HG03571 (cell line): Measurements from ENCODE around the gene GAREM1.

Source experiments
- ATAC-seq: cut with Tn5 transposase; IDR thresholded peaks from one replicate; pipeline ENCODE4 v1.9.1; 2021; ENCODE audit not compliant: unreplicated experiment

The GAREM1 gene

DNA sequence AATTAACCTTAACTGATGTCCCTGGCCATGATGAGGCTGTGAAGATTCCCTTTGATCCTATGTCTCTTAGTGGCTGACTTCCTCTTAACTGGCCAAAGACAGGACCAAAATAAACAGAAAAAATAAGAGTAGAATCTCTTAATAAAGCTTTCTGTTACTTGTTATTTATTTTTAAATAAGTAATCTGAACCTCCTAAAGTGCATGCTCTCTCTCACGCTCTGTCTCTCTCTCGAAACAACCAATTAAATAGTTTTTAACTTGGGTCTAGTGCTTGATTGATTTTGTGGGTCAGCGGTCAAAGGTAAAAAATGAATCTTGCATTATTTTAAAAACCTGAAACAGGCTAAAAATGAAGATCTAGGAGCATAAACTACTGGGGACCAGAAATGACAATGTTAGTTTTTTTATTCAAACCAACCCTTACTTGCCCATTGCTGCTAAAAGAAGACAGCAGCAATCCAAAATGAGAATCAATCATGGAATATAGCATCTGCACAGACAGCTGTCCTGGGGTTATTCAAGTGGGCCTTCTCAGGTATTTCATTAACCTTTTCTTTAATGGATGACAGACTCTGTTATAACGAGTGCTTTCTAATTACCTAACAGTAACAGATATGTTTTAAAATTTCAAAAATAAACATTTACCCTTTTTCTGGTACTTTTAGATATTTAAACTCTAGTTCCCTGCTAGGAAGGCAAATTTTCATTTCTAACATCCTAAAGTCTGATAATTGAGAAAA lies 11.2 kb downstream of the GAREM1 start:
- no peak for ATAC-seq

DNA sequence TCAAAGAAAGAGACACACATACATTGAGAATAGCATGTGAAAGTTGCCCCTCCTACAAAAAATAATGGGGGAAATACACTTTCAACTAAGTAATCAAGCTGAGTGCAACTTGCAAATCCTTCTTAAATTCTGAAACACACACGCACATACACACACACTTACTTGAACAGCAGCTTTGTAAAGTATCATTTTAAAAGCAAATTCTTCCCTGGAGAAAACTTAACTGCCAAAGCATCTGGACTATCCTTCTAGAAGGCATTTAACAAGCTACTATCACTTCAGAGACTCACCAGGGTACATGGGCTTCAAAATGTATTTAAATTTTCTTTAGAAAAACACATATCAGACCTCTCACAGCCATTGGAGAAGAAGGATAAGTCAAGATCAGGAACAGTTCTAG lies 15.3 kb downstream of the GAREM1 start:
- ATAC-seq: no peak

DNA sequence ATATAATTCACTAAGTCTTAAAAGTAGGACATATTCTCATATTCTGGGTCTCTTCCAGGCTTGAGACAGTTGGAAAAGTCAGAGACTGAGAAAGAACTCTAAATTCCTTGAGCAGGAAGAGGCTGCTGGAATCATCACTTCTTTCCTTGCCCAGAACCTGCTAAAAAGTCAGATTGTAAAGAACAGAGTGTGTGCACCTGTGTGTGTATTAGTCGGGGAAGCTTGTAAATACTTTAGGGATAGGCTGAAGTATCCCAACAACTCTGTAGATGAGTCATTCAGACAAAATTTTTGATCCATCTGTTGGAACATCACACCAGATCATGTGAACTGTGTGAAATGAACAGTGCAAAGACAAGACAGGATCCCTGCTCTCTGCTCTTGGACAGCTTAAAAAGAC lies 16.1 kb downstream of the GAREM1 start:
- no peak for ATAC-seq

DNA sequence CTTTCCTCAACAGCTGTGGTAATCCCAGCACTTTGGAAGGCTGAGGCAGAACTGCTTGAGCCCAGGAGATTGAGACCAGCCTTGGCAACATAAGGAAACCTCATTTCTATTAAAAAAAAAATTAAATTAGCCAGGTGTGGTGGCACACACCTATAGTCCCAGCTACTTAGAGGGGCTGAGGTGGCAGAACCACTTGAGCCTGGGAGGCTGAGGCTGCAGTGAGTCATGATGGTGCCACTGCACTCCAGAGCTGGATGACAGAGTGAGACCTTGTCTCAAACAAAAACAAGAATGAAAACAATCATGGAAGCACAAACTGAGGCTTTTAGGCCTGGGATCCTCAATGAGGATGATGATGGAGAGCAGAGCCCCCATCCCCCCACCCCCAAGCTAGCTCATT lies 19.8 kb downstream of the GAREM1 start:
- no peak for ATAC-seq

DNA sequence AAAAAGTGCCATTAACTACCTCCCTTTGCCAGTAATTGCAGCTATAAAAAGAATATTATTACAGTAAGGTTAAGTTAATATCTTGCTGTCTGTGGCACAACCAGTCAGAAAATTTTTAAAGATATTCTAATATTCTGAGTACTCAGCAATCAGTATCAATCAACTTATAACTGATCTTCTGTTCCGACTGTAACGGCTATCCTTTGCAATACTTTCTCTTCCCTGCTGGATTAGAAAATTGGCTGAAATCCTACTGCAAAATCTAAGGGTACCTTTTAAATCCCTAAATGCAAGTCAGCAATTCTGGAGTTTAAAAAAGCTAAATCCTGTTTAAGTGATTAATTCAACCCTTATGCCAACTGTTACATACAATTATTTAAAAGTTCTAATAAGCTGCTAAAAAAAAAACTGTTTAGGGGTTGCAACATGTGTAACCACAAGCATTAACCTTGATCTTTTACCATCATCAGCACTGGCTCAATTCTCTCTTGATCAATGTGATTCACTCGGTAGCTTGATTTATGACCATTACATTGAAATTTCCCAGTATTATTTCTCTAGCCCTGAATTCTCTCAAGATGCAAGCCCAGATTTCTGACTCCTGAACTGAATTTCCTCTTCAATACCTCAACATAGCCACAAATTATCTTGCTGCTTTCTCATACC lies 20.5 kb downstream of the GAREM1 start:
- ATAC-seq: no peak

DNA sequence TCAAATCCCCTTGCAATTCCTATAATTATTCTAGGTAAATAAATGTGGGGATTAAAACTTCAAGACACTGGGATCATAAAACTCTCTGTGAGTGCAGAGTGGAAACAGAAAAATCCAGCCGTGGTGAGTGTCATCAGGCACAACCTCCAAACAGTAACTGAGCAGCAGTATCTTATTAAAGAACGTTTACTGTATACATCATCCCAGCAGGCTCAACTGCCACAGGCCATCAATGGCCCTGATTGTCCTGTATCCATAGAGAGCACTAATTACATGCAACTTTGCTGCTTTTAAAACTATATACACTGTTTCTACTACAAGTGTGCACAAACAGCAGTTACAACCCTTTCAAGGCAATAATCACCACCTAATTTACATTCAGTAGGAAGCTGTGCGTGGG lies 23.9 kb downstream of the GAREM1 start:
- no peak for ATAC-seq

DNA sequence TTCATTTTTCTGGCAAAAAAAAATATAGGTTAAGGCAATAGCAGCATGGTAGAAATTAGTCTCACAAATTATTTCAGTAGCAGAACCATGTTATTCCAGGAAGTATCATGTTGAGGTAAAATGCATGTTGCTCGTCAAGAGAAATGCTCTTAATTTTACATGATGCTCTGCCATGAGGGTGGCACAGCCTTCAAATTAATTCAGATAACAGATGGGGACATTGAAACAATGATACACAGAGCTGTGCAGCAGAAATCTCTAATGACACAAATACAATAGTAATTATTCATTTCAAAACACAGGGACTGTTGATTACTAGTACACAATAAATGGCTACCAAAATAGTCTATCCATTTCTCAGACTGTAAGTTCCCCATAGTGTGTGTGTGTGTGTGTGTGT lies 24.8 kb downstream of the GAREM1 start:
- no peak for ATAC-seq

DNA sequence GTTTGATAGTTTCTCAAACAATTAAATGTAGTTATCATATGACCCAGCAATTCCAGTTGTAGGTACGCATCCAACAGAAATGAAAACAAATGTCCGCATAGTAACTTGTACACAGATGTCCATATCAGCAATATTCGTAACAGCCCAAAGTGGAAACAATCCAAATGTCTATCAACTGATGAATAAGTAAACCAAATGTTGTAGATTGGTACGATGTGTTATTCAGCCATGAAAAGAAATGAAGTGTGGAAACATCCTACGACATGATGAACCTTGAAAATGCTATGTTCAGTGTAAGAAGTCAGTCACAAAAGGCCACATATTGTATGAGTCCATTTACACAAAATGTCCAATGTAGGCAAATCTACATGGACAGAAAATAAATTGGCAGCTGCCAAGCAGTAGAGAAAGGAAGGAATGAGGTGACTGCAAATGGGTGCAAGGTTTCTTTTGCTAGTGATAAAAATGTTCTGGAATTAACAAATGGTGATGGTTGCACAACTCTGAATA lies 26.9 kb downstream of the GAREM1 start:
- ATAC-seq: no peak

DNA sequence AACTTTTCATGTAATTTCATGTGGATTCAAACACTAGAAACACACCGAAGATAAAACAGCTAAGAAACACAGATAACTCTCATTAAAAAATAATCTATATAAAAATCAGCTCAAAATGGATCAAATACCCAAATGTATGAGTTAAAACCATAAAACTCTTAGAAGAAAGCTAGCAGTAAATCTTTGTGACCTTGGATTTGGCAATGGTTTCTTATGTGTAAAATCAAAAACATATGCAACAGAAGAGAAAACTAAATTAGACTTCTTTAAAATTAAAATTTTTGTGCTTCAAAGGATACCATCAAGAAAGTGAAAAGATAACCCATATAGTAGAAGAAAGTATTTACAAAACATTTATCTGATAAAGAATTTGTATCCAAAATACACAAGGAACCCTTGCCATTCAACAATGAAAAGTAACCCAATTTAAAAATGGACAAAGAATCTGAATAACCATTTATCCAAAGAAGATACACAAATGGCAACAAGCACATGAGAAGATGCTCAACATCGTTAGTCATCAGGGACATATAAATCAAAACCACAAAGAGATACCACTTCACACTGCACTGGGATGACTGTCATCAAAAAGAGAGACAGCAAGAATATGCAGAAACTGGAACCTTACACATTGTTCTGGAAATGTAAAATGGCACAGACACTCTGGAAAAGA lies 27.5 kb downstream of the GAREM1 start:
- ATAC-seq: no peak

DNA sequence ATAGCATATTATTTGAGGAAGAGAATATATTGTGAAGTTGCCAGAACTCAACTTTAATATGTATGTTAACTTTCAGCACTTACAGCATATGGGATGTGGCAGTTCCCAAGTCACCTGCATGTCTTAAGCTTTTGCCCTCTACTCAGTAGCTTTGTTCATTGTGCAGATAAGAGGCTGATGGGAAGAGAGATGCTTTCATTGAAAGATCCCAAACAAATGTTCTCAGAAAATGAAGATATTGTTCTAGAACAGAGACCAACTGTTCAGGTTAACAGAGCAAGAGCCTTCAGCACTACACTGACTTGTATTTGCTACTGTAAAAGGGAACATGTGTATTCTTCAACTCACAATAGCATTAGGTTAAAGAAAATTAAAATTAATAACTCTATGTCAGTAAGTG lies 28.1 kb downstream of the GAREM1 start:
- no peak for ATAC-seq

DNA sequence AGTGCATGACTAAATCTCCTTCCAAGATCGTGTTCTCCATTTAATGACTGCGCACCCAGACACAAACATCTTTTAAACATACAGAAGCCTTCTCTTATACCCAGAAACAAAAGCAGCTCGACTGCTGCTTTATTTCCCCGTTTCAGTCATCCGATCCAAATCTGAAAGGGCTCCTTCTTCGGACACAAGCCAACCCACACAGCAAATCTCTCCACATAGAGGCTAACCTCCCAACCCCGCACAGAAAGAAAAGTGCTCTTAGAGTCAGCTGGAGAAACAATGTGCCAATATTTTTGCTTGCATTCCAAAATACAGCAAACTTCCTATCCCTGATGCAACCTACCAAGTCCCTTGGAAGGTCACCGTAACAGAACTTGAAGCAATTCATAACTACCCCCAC lies 29.1 kb downstream of the GAREM1 start:
- ATAC-seq: no peak

DNA sequence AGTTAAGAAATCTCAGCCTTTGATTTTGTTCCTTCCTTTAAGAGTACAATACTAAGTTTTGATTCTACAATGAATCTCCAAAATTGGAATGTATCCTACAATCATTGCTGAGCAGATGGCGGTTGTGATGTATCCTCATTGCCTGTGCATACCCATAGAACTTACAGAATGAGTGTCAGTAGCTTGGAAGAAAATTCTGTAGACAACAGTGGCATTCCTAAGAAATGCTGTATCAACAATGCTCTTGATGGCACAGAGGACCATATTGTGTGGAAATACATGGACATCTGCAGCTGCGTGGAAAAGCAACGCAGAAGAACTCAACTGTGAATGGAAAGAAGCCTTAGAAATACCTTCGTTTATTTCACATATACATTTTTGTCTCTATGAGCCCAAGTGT lies 30.2 kb downstream of the GAREM1 start:
- no peak for ATAC-seq

DNA sequence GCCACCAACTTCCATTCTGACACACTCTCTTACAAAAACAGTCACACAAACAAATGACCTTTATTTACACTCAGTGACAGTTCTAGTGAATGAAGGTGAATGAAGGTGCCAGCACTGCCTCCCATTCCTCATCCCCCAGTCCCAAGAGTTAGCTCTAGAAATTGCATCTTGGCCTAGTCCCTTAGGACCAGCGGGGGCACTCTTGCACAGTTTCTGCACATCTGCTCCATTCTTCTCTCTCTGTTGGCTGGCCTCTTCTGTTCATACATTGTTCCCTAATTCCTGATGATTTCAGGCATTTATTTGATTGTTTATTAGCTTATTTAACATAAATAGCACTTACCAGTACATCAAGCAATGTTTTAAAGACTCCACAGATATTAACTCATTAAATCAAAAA lies 30.9 kb downstream of the GAREM1 start:
- ATAC-seq: no peak

DNA sequence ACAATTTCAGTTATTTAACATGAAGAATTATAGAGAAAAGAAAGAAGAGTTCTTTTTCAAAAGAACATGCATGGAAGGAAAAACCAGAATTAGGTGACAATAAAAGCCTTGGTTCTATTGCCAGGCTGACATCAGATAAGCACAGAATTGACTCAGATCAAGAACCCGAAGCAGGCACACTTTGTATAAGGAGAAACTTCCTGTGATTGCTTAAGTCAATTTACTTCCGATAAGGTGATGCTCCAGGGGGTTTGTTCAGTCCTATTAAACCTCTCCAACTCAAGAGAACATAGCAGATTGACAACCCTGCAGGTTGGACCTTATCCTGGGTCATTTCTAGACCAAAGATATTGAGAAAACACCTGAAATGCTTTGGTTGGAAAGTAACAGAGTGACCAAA lies 31.4 kb downstream of the GAREM1 start:
- ATAC-seq: no peak

DNA sequence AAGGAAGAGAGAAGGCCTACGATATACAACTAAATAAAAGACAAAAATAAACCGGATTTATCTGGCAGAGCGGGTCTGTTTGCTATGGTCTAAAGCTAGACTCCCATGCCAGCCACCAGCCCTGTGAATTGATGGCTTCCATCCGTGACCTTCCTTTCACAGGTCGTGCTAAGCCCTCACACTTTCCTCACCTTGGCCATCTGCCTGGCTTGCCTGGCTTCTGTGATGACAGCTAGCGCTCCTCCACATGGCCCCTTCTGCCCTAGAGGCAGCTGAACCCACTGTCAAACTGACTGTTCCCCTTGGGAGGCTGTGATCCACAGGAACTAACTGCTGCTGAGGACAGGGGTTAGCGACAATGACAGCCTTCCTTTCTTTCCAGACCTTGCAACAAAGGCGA lies 32.5 kb downstream of the GAREM1 start:
- no peak for ATAC-seq

DNA sequence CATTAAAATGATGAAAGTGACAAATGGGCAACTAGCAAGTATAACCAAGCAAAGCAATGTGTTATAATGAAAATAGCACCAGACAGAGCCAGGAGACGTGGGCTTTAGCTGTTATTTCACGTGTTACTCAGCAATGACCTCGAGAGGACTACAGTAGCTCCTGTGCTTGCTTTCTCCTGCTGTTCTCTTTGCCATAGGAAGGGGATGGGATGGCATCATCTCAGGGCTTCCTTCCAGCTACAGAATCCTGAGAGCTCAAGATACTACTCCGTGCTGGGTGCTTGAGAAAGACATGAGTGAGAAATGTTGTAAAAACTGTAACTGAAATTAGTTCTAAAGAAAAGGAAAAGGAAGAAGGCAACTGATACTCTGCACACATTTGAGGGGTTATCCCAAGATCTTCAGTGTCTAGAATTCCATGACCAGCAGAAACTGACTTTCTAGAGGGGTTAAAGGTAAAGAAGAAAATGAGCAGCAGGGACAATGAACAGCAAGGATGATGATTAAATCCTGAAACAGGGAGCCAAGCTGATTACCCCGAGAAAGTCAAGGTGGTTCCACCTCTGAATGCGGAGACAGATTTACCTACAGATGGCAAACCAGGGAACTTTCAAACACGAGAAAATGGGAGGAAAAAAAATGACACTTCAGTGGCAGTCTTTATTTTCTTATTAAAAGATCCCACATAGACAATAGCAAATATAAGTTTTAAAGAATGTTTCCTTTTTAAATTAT lies 33.4 kb downstream of the GAREM1 start:
- ATAC-seq: no peak

DNA sequence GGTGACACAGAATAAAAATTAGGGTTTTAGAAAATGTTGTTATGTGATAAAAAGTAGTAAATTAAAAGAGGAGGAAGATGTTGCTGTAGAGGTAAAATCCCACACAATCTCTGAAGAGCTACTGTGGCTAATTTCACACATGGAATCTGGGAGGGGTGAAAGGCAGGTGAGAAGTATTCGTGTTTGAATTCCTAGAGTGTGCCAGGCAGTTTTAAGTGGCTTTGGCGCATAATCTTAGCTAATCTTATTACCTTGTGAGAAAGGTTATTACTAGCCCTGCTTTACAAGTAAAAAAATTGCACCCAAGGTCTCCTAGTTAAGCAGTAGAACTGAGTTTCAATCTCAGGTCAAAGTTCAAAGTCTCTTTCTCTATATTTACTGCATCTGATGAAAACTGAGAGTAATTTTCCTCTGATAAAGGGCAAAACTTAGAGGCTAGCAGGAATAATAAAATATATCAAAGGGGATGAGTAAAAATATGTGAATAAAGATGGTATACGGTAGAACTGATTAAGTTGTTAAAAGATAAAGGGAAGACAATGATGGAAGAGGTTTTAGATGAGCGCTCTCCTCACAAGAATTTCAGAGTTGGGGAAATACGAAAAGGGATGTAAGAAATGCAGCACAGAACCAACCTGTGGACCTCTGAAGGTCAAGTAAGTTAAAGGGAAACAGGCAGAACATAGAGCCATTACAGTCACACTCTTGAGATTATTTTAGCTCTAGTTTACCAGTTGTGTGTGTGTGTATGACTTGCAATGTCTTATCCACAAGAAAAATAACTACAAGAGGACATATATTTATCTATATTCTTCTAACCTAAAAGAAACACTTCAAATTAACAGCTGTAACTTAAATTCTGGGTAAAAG lies 34.8 kb downstream of the GAREM1 start:
- ATAC-seq: no peak

DNA sequence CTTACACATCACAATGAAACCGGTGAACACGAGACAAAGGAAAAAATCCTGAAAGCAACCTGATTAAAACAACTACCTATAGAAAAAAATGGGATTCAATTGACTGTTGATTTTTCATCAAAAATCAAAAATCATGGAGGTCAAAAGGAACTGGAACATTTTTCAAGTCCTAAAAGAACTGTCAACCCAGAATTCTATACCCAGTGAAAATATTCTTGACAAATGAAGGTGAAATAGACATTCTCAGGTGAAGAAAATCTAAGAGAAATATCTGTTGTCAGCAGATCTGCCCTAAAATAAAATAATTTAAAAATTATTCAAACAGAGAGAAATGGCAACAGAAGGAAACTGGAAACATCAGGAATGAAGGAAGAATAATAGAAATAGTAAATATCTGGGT lies 38.9 kb downstream of the GAREM1 start:
- ATAC-seq: no peak

DNA sequence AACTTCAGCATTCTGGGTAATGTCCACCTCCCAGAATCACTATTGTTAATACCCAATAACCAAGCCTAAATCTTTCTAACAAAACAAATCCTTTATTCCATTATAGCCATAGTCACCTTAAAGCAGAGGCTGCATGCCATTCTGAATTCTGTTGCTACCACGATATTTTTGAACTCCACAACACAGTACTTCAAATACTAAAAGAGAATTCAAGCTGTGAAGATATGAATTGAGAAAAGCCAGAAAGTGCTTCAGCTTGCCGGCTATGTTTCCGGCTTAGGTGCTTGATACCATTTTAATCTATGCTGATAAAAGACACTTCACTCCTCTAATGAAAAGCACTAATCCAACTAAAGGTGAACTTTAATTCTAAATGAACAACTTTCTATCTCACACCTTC lies 41.3 kb downstream of the GAREM1 start:
- no peak for ATAC-seq

DNA sequence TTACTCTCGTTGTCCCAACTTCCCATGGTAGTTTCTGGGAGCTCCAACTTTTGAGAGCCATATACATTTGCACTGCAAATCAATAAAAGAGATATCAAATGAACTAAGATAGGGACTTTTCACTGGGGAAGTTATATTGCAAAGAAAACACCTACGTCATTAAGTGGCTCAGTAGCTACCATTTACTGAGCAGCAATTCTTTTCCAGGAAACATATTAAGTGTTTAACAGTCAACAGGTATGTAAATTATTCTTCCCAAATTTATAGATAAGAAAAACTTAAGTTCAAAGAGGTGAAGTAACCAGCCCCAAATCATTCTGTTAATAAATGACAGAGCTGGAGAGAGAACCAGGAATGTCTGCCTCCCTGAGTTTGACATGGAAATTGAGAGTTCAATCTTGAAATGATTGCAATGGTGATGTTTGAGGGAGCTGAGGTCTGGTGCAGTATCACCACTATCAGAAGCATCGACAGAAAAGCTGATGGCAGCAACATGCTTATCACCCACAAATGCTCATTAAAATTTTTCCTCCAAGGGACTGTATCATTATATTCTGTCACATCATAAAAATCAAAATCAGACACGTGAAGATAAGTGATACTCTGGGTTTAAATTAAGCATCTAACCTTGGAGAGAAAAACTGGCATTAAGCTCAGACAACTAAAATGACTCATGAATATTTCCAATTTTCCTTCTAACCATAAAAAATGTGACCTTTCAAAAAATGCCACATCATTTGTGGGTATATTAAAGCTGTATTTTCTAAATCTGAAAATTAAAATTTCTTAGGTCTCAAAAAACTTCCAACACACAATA lies 43.4 kb downstream of the GAREM1 start:
- ATAC-seq: no peak
